PC-9 (cell line): ENCODE measurements around the gene USP33.

ENCODE experiments used
- EZH2 ChIP-seq: fragments of 200-600 bp; sonication (generic); IDR thresholded peaks from 2 replicates; pipeline ENCODE4 v1.8.0; 2017; ENCODE audit warnings: antibody characterized with exemption, low read depth
- TF ChIP-seq, protein P1 (sequence below): fragments of 200-600 bp; sonication (generic); conservative IDR thresholded peaks from 2 replicates; pipeline ENCODE4 v1.6.1; 2017; ENCODE audit warnings: mixed run types, antibody characterized with exemption, mild to moderate bottlenecking, moderate library complexity

DNA sequence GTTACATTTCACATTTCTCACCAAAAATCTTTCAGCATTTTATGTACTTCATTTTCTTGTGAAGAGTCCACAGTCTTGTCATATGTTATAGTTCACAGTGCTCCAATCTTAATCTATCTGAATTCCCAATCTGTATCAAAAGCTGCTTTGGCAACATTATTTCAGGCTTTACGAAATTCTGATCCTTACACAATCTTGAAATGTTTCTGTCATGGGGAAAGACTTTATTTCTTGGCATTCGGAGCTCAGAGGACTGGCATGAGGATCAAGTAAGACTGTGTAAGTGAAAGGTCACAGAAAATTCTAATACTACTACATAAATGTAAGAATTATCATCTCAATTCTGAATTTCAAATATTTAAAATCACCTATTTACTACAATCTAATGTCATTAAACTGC is 2.0 kb downstream of the USP33 start:
- TF ChIP-seq, protein P1, sequence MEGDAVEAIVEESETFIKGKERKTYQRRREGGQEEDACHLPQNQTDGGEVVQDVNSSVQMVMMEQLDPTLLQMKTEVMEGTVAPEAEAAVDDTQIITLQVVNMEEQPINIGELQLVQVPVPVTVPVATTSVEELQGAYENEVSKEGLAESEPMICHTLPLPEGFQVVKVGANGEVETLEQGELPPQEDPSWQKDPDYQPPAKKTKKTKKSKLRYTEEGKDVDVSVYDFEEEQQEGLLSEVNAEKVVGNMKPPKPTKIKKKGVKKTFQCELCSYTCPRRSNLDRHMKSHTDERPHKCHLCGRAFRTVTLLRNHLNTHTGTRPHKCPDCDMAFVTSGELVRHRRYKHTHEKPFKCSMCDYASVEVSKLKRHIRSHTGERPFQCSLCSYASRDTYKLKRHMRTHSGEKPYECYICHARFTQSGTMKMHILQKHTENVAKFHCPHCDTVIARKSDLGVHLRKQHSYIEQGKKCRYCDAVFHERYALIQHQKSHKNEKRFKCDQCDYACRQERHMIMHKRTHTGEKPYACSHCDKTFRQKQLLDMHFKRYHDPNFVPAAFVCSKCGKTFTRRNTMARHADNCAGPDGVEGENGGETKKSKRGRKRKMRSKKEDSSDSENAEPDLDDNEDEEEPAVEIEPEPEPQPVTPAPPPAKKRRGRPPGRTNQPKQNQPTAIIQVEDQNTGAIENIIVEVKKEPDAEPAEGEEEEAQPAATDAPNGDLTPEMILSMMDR: no peak
- TF ChIP-seq EZH2: no peak
